K562 (cell line): ENCODE measurements around the gene SLC39A11. TPM values are rescaled to one million over a fixed set of nuclear protein-coding genes. Genes with fewer than 3 reads are reported as not detected.

ENCODE experiments used
- ATAC-seq: fragments of 200-7000 bp; cut with Tn5 transposase; 3 replicates; pipeline ENCODE4 v1.9.1; 2020; ENCODE audit warnings: moderate library complexity
- BruUV-seq: library from RNA; stranded (reverse); fragments of 400-500 nt; replicated peaks from 2 replicates; lab custom pipeline; 2021; lab: Mats Ljungman, UMichigan
- CTCF ChIA-PET: fragments of 300-600 bp; formaldehyde crosslinking; extraction: SDS; loops from one replicate; lab custom pipeline; 2021; ENCODE audit warnings: low intra/inter-chr PET ratio; lab: Yijun Ruan, JAX
- POLR2A ChIA-PET: fragments of 300-600, 350-650 bp; sonication (Branson Sonifier 250); formaldehyde crosslinking; extraction: SDS; loops from one replicate; lab custom pipeline; 2021; ENCODE audit warnings: antibody characterized with exemption, inconsistent platforms; lab: Yijun Ruan, JAX
- DNase-seq, 4 experiments: peaks; one replicate each; pipeline versions ENCODE4 v3.0.0 to v3.0.0-alpha.2; 2011 to 2018; ENCODE audit warnings: low spot score in 3 of 4, mixed read lengths in 3 of 4; ENCODE audit errors: extremely low read depth in 1 of 4
- FAIRE-seq: peaks from 2 replicates; lab custom pipeline; 2011; peaks lifted over from hg19 to GRCh38; lab: Jason Lieb, UNC
- H2AFZ ChIP-seq: 2 replicates; pipeline ENCODE4 v1.6.0; 2011; ENCODE audit warnings: low read depth, low read length, control low read depth, inconsistent platforms
- H3K27ac ChIP-seq: fragments of 200-600 bp; 3 replicates; pipeline ENCODE4 v1.8.0; 2011; ENCODE audit warnings: low read depth, mild to moderate bottlenecking, control low read depth, inconsistent platforms, low read length, moderate library complexity, mixed read lengths; ENCODE audit errors: extremely low read depth
- H3K27me3 ChIP-seq, 2 experiments: fragments of 300-600 bp in 1 of 2; 2 replicates in 1 of 2; 3 replicates in 1 of 2; pipeline versions ENCODE4 v1.6.0 to v1.8.0; 2011; ENCODE audit warnings: inconsistent platforms in 2 of 2, low read length in 2 of 2, mild to moderate bottlenecking in 1 of 2, mixed read lengths in 1 of 2, moderate library complexity in 1 of 2; ENCODE audit not compliant: control insufficient read depth in 2 of 2, insufficient read depth in 2 of 2
- H3K36me3 ChIP-seq: fragments of 300-600 bp; 3 replicates; pipeline ENCODE4 v1.8.0; 2011; ENCODE audit warnings: mild to moderate bottlenecking, low read length, inconsistent platforms; ENCODE audit not compliant: control insufficient read depth, insufficient read depth
- H3K4me1 ChIP-seq, 2 experiments: fragments of 200-600 bp in 1 of 2; replicated peaks in 1 of 2; 2 replicates in 1 of 2; 3 replicates in 1 of 2; pipeline versions ENCODE4 v1.5.1 to v1.8.0; 2011; ENCODE audit warnings: inconsistent platforms in 2 of 2, low read length in 2 of 2, mild to moderate bottlenecking in 1 of 2, mixed read lengths in 1 of 2, moderate library complexity in 1 of 2; ENCODE audit not compliant: control insufficient read depth in 2 of 2, insufficient read depth in 2 of 2
- H3K4me2 ChIP-seq: 2 replicates; pipeline ENCODE4 v1.6.1; 2011; ENCODE audit warnings: low read length, control low read depth, inconsistent platforms, mixed read lengths; ENCODE audit not compliant: insufficient read depth
- H3K4me3 ChIP-seq: fragments of 200-600 bp; sonication (generic), shearing (Covaris generic); 2 replicates; pipeline ENCODE4 v1.5.1; 2016; ENCODE audit warnings: control low read depth, inconsistent platforms
- H3K79me2 ChIP-seq: fragments of 200-600 bp; 3 replicates; pipeline ENCODE4 v1.8.0; 2011; ENCODE audit warnings: low read length, inconsistent platforms; ENCODE audit not compliant: control insufficient read depth, insufficient read depth
- H3K9ac ChIP-seq, 2 experiments: 2 replicates each; pipeline versions ENCODE4 v1.6.0 to v1.6.1; 2011; ENCODE audit warnings: low read depth in 2 of 2, low read length in 2 of 2, control low read depth in 1 of 2, inconsistent platforms in 1 of 2, mild to moderate bottlenecking in 1 of 2, mixed read lengths in 1 of 2; ENCODE audit not compliant: insufficient read depth in 1 of 2
- H3K9me1 ChIP-seq: one replicate; pipeline ENCODE4 v1.6.0; 2011; ENCODE audit warnings: inconsistent platforms, mild to moderate bottlenecking, low read length, moderate library complexity; ENCODE audit not compliant: control insufficient read depth, insufficient read depth
- H3K9me3 ChIP-seq: replicated peaks from 2 replicates; pipeline ENCODE4 v1.5.1; 2011; ENCODE audit warnings: low read depth, low read length, inconsistent platforms; ENCODE audit not compliant: control insufficient read depth, insufficient read depth
- H4K20me1 ChIP-seq: replicated peaks from 2 replicates; pipeline ENCODE4 v1.6.1; 2011; ENCODE audit warnings: low read length, inconsistent platforms, mixed read lengths; ENCODE audit not compliant: control insufficient read depth, insufficient read depth
- CEBPG ChIP-seq, 3 experiments: fragments of 200-800 bp in 1 of 3; sonication (Bioruptor generic) in 1 of 3; sonication (generic) in 1 of 3; formaldehyde crosslinking in 1 of 3; IDR thresholded peaks in 2 of 3; conservative IDR thresholded peaks in 1 of 3; 2 replicates each; pipeline versions ENCODE4 v1.6.1 to v1.8.0; 2016 to 2022; ENCODE audit warnings: missing compliant biosample characterization in 2 of 3, missing genetic modification characterization in 2 of 3, mild to moderate bottlenecking in 1 of 3, missing genetic modification reagents in 1 of 3
- CREB1 ChIP-seq, 2 experiments: sonication (generic) in 1 of 2; formaldehyde crosslinking in 1 of 2; IDR thresholded peaks; 2 replicates each; pipeline versions ENCODE4 v1.6.1 to v1.8.0; 2012 to 2022; ENCODE audit warnings: inconsistent platforms in 1 of 2, mild to moderate bottlenecking in 1 of 2, missing genetic modification reagents in 1 of 2, moderate library complexity in 1 of 2
- HDAC2 ChIP-seq: fragments of 450-650 bp; IDR thresholded peaks from 2 replicates; pipeline ENCODE4 v1.6.1; 2016; ENCODE audit warnings: mild to moderate bottlenecking
- NR4A1 ChIP-seq, 2 experiments: fragments of 250-450 bp in 1 of 2; fragments of 450-650 bp in 1 of 2; sonication (Bioruptor Pico) in 1 of 2; IDR thresholded peaks; 2 replicates each; pipeline versions ENCODE4 v1.4.0 to v1.6.1; 2016 to 2020; ENCODE audit warnings: mild to moderate bottlenecking in 2 of 2, missing compliant biosample characterization in 1 of 2, missing genetic modification characterization in 1 of 2, moderate library complexity in 1 of 2
- SIN3A ChIP-seq, 2 experiments: fragments of 150-350 bp in 1 of 2; IDR thresholded peaks; 2 replicates each; pipeline ENCODE4 v1.6.1; 2011 to 2016; ENCODE audit warnings: borderline replicate concordance in 2 of 2, low read depth in 2 of 2, low read length in 2 of 2, mild to moderate bottlenecking in 2 of 2, moderate library complexity in 2 of 2; ENCODE audit not compliant: control insufficient read depth in 1 of 2
- TAF9B ChIP-seq: fragments of 450-650 bp; IDR thresholded peaks from 2 replicates; pipeline ENCODE4 v1.6.1; 2018; ENCODE audit warnings: mild to moderate bottlenecking; ENCODE audit not compliant: partially characterized antibody
- XRCC4 ChIP-seq: IDR thresholded peaks from one replicate; pipeline ENCODE4 v1.6.1; 2011; ENCODE audit not compliant: insufficient read depth, insufficient read length; ENCODE audit errors: extremely low read depth
- ZNF174 ChIP-seq: fragments of 250-450 bp; sonication (Bioruptor Pico); IDR thresholded peaks from 2 replicates; pipeline ENCODE4 v1.4.0; 2020; ENCODE audit warnings: mild to moderate bottlenecking
- ZNF3 ChIP-seq: fragments of 250-450 bp; sonication (Bioruptor Pico); IDR thresholded peaks from 2 replicates; pipeline ENCODE4 v1.5.0; 2021; ENCODE audit warnings: mild to moderate bottlenecking, moderate library complexity
- ZSCAN32 ChIP-seq: fragments of 450-650 bp; formaldehyde crosslinking; IDR thresholded peaks from 2 replicates; pipeline ENCODE4 v1.4.0; 2020; ENCODE audit warnings: mild to moderate bottlenecking, moderate library complexity
- WGBS: fragments of 100-300 bp; shearing (Covaris generic); methylation state at CpG from one replicate; pipeline ENCODE4 v1.1.6; 2016; ENCODE audit warnings: low coverage, mixed read lengths; ENCODE audit not compliant: insufficient coverage; ENCODE audit errors: missing lambda C conversion rate; 5-methylcytosine and 5-hydroxymethylcytosine counted together
- in situ Hi-C: fragments of 300-500 bp; cut with MboI; formaldehyde crosslinking; loops from 4 replicates; pipeline ENCODE4 v1.15.0; 2018; ENCODE audit warnings: inconsistent platforms, mixed read lengths
- intact Hi-C: fragments of 100-400 bp; cut with micrococcal nuclease; formaldehyde crosslinking; loops from 2 replicates; pipeline ENCODE4 v1.14.2; 2022
- polyA plus RNA-seq, 8 experiments: library from polyadenylated mRNA; depleted of rRNA in 4 of 8; stranded (reverse) in 5 of 8; unstranded in 3 of 8; fragments of >200 nt; fragmentation: Nextera tagmentation in 2 of 8; fragmentation: Illumina TruSeq in 1 of 8; extraction: Ambion mirVana in 2 of 8; extraction: Trizol in 1 of 8; gene quantifications; 2 replicates each; pipeline versions ENCODE4 v1.2.1 to v1.2.3, GENCODE V29; 2011 to 2014; ENCODE audit warnings: inconsistent platforms in 1 of 8, missing spikeins in 1 of 8
- total RNA-seq, 7 experiments: library from RNA; depleted of rRNA in 6 of 7; stranded (reverse); fragments of >200 nt in 6 of 7; fragmentation: Illumina TruSeq in 2 of 7; extraction: Trizol in 2 of 7; gene quantifications; 2 replicates each; pipeline versions ENCODE4 v1.2.1 to v1.2.3, GENCODE V29; 2011 to 2021; ENCODE audit warnings: low replicate concordance in 1 of 7
- TF ChIP-seq, protein P1 (sequence below): fragments of 450-650 bp; IDR thresholded peaks from 2 replicates; pipeline ENCODE4 v1.6.1; 2016; ENCODE audit warnings: low read depth

Gene SLC39A11
- total and polyA plus RNA-seq, 9 of the 15 experiments (the other 6 are each of a cell fraction or from before 2014, with no cell fraction given): 10.5 to 26.4 (median 13.4) TPM

DNA sequence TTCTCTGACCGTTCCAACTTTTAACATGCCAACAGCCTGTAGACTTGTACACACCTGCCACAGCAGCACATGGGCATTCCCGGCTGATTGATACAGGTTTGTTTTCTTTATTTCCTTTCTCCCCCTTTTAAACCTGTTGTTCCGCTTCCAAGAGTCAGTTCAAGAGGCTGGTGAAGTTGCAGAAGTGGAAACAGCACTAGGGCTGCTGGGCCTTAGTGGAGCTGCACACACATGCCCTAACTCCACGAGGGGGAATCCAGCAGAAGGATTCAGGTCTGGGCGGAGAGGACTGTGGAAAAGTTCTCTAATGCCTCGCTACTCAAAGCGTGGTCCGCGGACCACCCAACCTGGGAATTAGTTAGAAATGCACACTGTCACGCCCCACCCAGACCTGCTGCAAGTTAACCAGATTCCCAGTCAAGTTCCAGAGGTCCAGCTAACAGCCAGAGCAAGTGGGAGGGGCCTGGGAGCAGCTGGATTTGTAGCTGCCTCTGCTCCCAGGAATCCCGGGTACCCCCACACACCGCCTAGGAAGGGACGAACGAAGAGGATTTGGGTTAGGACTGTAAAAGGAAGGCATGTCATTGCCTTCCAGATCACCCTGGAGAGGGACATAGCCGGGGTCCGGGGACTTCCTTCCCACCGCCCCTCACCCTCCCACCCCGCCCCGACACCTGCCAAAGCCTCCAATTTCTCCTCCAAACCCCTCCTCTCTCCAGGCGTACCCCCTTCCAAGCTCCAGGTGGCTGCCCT, 542 bp downstream of the SLC39A11 start:
- Histone ChIP-seq H3K4me3 (peak overlapping the region; percentile 67), H3K27ac (peak overlapping the region; percentile 53), H2AFZ (peak overlapping the region; percentile 89), H3K9me1 (no peaks in the 10 kb centered on the region), H3K36me3 (peaks cover 9% of the 10 kb centered on the region; the same call in 1 of the 3 replicates), H3K4me1 (peaks cover 6 to 12% of the 10 kb centered on the region in 2 experiments; a peak in 3 of 5 replicates), H3K9ac (peak overlapping the region; percentile 79 to 93), H3K79me2 (peaks cover 10% of the 10 kb centered on the region; the same call in 2 of the 3 replicates), H3K27me3 (peaks cover 10 to 17% of the 10 kb centered on the region in 2 experiments; a peak in 3 of 5 replicates), H3K4me2 (peak overlapping the region; percentile 96), H3K9me3 (no peaks in the 10 kb centered on the region), H4K20me1 (no peaks in the 10 kb centered on the region)
- ChIA-PET CTCF (no interaction called here), POLR2A (interaction anchor here (0.6 to 1.0 kb wide), 4 partner anchors 44 to 201 kb away, joined by 3 to 5 read pairs (median 3); no protein-coding TSS in a partner anchor)
- peak; percentile 50 for ATAC-seq
- TSS peak; percentile 50 for BruUV-seq
- in situ Hi-C loops: no loop called here
- 2% methylated on average over 17 of the region's 20 CpGs for WGBS
- TF ChIP-seq SIN3A (IDR thresholded peaks at IDR 0.05; ENCODE audit: borderline replicate concordance in 2 of 2, control insufficient read depth in 1 of 2, low read depth in 2 of 2, low read length in 2 of 2) (0 out of 4 replicates have a peak, but pooled peaks of 1 of the 2 experiments have one; percentile 5), ZSCAN32 (no peak), ZNF3 (CRISPR knock-in tag) (no peak), CREB1 (IDR thresholded peaks at IDR 0.05) (no peak), CREB1 (CRISPR knock-in tag; IDR thresholded peaks at IDR 0.05) (0 out of 2 replicates have a peak, but pooled peaks have one; percentile 15), NR4A1 (CRISPR knock-in tag; IDR thresholded peaks at IDR 0.05) (no peak), NR4A1 (tag; IDR thresholded peaks at IDR 0.05) (no peak), HDAC2 (no peak), CEBPG (CRISPR knock-in tag; IDR thresholded peaks at IDR 0.05) (no peak), CEBPG (tag; conservative IDR thresholded peaks at IDR 0.05 in 1 of 2, IDR thresholded peaks at IDR 0.05 in 1 of 2) (no peak), ZNF174 (CRISPR knock-in tag) (no peak), XRCC4 (no peak), TAF9B (no peak)
- TF ChIP-seq, protein P1, sequence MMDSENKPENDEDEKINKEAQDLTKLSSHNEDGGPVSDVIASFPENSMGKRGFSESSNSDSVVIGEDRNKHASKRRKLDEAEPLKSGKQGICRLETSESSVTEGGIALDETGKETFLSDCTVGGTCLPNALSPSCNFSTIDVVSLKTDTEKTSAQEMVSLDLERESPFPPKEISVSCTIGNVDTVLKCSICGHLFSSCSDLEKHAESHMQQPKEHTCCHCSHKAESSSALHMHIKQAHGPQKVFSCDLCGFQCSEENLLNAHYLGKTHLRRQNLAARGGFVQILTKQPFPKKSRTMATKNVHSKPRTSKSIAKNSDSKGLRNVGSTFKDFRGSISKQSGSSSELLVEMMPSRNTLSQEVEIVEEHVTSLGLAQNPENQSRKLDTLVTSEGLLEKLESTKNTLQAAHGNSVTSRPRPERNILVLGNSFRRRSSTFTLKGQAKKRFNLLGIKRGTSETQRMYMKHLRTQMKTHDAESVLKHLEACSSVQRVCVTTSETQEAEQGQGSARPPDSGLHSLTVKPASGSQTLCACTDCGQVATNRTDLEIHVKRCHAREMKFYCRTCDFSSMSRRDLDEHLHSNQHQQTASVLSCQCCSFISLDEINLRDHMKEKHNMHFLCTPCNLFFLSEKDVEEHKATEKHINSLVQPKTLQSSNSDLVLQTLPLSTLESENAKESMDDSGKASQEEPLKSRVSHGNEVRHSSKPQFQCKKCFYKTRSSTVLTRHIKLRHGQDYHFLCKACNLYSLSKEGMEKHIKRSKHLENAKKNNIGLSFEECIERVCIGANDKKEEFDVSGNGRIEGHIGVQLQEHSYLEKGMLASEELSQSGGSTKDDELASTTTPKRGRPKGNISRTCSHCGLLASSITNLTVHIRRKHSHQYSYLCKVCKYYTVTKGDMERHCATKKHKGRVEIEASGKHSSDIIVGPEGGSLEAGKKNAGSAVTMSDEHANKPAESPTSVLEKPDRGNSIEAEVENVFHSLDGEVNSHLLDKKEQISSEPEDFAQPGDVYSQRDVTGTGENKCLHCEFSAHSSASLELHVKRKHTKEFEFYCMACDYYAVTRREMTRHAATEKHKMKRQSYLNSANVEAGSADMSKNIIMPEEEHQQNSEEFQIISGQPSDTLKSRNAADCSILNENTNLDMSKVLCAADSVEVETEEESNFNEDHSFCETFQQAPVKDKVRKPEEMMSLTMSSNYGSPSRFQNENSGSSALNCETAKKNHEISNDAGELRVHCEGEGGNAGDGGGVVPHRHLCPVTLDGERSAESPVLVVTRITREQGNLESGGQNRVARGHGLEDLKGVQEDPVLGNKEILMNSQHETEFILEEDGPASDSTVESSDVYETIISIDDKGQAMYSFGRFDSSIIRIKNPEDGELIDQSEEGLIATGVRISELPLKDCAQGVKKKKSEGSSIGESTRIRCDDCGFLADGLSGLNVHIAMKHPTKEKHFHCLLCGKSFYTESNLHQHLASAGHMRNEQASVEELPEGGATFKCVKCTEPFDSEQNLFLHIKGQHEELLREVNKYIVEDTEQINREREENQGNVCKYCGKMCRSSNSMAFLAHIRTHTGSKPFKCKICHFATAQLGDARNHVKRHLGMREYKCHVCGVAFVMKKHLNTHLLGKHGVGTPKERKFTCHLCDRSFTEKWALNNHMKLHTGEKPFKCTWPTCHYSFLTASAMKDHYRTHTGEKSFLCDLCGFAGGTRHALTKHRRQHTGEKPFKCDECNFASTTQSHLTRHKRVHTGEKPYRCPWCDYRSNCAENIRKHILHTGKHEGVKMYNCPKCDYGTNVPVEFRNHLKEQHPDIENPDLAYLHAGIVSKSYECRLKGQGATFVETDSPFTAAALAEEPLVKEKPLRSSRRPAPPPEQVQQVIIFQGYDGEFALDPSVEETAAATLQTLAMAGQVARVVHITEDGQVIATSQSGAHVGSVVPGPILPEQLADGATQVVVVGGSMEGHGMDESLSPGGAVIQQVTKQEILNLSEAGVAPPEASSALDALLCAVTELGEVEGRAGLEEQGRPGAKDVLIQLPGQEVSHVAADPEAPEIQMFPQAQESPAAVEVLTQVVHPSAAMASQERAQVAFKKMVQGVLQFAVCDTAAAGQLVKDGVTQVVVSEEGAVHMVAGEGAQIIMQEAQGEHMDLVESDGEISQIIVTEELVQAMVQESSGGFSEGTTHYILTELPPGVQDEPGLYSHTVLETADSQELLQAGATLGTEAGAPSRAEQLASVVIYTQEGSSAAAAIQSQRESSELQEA: no peak
- DNase-seq: peak; percentile 23 to 64 (median 47)
- intact Hi-C loops: loop anchor here (10.0 kb wide), 1 partner anchor 107 kb away; no protein-coding TSS in a partner anchor
- peak; percentile 77 for FAIRE-seq
